Stimulated activated CD8-positive, alpha-beta memory T cell treated with anti-CD3 and anti-CD28 coated beads, Interleukin-12 subunit alpha, Interleukin-12 subunit beta, amount 100 ng/mL, for 24 hours (primary cell): ENCODE data around the gene PLLP.

ENCODE experiments used
- DNase-seq: peaks from one replicate; pipeline ENCODE4 v3.0.0-alpha.2; 2020; ENCODE audit errors: extremely low read depth

PLLP gene

GRCh38 chr16:57225978-57226377 lies 58.5 kb downstream of the PLLP start:
- no peak for DNase-seq

DNA sequence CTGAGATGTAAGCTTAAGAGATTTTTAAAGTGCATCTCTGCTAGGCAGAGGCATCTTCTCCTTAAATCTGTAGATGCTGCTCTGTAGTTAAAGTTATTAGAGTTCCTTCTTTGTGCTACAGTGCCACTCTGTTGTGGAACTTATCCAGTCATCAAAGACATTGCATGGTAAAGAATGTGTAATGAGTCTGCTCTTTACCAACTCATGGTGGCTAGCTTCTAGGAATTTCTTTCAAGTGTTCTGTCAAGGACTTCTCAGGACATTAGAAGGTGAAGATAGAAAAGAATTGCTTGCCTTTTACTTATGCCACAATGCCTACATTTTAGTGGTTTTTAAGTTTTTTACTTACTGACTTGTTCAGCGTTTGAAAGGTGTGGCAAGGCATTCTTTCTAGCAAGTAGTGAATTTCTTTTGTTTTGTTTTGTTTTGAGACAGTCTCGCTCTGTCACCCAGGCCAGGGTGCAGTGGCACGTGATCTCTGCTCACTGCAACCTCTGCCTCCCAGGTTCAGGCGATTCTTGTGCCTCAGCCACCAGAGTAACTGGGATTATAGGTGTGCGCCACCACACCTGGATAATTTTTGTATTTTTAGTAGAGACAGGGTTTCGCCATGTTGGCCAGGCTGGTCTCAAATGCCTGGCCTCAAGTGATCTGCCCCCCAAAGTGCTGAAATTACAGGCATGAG lies 59.7 kb downstream of the PLLP start:
- no peak for DNase-seq

DNA sequence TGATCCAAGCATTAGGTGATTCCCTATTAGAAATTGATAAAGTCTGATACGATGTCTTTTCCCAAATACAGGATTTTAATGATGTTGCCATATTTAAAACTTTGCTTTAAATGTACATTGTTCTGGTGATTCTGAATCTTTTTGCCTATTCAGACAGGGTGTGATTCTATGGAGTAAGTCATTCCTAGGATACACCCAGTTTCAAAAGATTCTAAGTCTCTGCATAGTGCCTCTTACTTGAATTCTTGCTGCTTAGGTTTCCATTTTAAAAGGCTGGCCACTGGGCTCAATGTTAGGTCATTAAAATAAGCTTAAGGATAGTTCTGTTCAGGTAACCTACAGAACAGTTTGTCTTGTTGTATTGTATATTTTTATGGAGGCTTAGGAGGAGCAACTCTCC lies 61.4 kb downstream of the PLLP start:
- no peak for DNase-seq

DNA sequence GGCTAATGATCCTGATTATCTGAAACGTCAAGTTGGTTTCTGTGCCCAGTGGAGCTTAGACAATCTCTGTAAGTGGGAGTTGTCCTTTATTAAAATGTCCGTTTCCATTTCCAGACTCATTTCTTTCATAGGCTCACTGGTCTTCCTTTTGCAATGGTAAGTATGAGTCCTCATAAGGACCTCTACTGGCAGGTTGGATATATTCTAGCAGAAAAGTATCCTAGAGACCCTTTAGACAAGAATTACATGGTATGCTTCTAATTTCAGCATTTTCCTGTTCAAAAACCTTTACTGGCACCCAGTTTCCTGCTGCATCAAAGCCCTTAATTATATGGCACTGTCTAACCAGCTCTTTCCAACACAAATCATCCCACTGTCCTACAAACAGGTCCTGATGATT lies 67.5 kb downstream of the PLLP start:
- no peak for DNase-seq

GRCh38 chr16:57213462-57213861 lies 71.0 kb downstream of the PLLP start:
- DNase-seq = no peak

DNA sequence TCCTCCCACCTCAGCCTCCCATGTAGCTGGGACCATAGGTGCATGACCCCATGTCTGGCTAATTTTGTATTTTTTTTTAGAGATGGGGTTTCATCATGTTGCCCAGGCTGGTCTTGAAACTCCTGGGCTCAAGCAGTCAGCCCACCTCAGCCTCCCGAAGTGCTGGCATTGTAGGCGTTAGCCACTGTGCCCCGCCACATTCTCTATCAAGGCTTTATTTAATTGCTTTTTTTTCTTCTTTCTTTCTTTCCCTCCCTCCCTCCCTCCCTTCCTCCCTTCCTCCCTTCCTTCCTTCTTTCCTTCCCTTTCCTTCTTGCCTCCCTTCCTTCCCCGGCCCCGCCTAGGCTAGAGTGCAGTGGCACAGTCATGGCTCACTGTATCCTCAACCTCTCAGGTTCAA lies 74.7 kb downstream of the PLLP start:
- no peak for DNase-seq

- DNase-seq = no peak
Measured at GRCh38 chr16:57208926-57209325, 75.5 kb downstream of the PLLP start.
